T-helper 17 cell (primary cell): ENCODE results near the gene NSD1. TPM values are rescaled to one million over a fixed set of nuclear protein-coding genes. Genes with fewer than 3 reads are reported as not detected.

Source experiments
- ATAC-seq: fragments of 150-1000 bp; cut with Tn5 transposase; 2 replicates; pipeline ENCODE4 v1.10.0; 2021; ENCODE audit warnings: mild to moderate bottlenecking, moderate library complexity
- DNase-seq, 3 donors: peaks; one replicate each; pipeline versions ENCODE4 v3.0.0 to v3.0.0-alpha.2; 2020 to 2021
- H3K9me3 ChIP-seq: one replicate; pipeline ENCODE4 v1.7.0; 2013; ENCODE audit warnings: low read length, mild to moderate bottlenecking; ENCODE audit not compliant: control insufficient read depth, poor library complexity, severe bottlenecking
- H3K27ac Mint-ChIP-seq: one replicate; pipeline ENCODE4 v1.8.0; 2022; ENCODE audit warnings: mild to moderate bottlenecking, moderate library complexity, mixed read lengths
- H3K27me3 Mint-ChIP-seq: one replicate; pipeline ENCODE4 v1.8.0; 2022; ENCODE audit warnings: mixed read lengths
- H3K36me3 Mint-ChIP-seq: one replicate; pipeline ENCODE4 v1.8.0; 2022; ENCODE audit warnings: low read depth, mixed read lengths
- H3K4me1 Mint-ChIP-seq: one replicate; pipeline ENCODE4 v1.8.0; 2022; ENCODE audit warnings: mild to moderate bottlenecking, mixed read lengths
- H3K4me3 Mint-ChIP-seq: one replicate; pipeline ENCODE4 v1.8.0; 2022; ENCODE audit warnings: mild to moderate bottlenecking, moderate library complexity, mixed read lengths
- total RNA-seq, 4 donors: library from RNA in 2 of 4; stranded (reverse) in 2 of 4; gene quantifications; one replicate each; pipeline ENCODE4 v1.2.3 and lab custom pipeline; 2022 to 2026

The NSD1 gene
- total RNA-seq, 2 donors from 2014 or later: 103 TPM

DNA sequence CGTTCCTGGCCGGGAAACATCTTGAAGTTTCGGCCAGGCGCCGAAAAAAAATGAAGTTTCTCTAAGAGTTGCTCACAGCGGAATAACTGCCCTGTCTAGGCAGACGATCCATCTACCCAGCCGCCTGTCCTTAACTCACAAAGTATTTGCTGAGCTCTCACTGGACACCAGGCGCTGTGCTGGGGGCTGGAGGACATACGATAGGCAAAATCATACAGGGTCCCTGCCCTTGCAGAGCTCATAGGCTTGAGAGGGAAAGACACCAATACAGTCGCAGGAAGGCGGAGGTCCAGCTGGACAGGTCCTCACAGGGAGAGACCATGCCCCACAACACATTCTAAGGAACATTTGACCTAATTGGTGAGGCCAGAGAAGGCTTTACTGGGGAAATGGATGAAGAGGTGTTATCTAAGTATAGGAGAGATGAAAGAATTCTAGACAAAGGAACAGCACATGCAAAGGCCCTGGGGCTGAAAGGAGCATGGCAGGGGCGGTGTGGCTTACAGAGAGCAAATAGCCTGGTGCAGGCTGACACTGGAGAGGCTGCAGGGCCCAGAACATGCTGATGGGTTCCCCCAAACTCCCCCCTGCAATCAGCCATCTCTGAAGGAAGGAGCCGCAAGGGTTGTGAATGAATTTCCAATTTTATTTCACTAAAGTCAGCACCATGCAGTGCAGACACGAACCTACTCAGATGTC, 180.1 kb downstream of the NSD1 start:
- H3K4me1 Mint-ChIP-seq: peaks cover 33% of the 10 kb centered on the region
- no peak overlapping the region for H3K4me3 Mint-ChIP-seq
- no peak for DNase-seq
- no peak for ATAC-seq
- H3K27ac Mint-ChIP-seq: no peak overlapping the region
- H3K27me3 Mint-ChIP-seq: no peaks in the 10 kb centered on the region
- H3K36me3 Mint-ChIP-seq: no peaks in the 10 kb centered on the region
- H3K9me3 ChIP-seq: no peaks in the 10 kb centered on the region

DNA sequence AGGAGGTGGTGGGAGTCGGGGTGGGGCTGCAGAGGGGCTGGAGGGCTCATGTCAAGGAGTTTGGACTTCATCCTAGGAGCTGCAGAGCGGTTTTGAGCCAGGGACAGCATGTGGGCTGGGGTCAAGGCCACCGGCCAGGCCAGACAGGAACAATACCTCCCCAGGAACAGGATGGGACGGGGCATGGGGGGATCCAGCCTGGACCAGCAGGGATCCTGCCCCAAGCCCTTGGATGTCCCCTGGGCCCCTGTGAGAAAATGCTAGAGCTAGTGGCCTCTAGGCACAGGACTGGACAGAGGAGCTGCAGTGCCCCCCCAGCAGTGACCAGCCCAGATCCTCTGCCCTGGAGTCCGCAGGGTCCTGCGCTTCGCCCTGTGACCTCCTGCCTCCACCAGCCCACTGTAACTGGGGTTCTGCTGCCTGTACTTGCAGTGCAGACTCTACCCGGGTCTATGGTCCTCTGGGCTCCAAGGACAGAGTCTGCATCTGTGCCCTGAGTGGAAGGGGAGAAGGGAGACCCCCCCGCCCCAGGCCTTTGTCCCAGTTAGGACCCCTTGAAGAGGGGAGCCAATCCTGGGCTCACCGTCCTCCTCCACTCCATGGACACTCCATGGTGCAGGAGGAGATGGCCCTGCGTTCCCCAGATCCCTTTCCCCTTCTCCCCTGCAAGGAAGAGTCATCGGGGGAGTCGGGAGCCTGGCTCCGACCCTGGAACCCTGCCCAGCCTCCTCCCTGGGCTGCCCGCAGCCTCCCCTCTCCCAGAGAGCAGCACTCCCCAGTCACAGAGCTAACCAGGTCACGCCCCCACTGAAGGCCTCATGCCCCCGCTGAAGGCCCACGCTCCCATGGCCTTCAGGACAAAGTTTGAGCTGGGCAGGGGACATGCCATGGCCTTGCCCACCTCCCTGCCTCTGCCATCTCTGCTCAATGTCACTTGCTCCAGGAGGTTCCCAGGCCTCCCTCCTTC, 181.1 kb downstream of the NSD1 start:
- DNase-seq: no peak

DNA sequence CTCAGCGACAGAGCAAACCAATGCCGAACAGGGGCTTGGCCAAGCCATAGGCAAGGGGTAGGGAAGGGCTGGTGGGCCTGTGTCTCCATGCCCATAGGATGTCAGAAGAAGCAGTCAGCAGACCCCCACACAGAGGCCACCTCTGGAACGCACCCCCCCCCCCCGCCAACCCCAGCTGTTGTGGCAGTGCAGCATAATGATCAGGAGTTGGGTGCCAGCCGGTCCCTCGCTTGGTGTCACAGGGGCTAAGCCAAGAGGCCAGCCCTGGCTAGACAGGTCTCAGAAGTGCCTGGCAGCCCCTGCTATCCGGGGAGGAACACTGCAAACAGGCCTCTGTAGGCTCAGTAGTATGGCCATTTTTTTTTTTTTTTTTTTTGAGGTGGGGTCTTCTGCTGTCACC, 181.8 kb downstream of the NSD1 start:
- H3K27me3 Mint-ChIP-seq: no peaks in the 10 kb centered on the region
- H3K36me3 Mint-ChIP-seq: peaks cover 2% of the 10 kb centered on the region
- no peak overlapping the region for H3K4me3 Mint-ChIP-seq
- H3K9me3 ChIP-seq: no peaks in the 10 kb centered on the region
- no peak for DNase-seq
- H3K4me1 Mint-ChIP-seq: peaks cover 36% of the 10 kb centered on the region
- ATAC-seq: no peak
- H3K27ac Mint-ChIP-seq: no peak overlapping the region

More for the DNA sequence above, 181.1 kb downstream of the NSD1 start:
- ATAC-seq: no peak
- Mint-ChIP-seq H3K4me1 (peaks cover 33% of the 10 kb centered on the region), H3K27me3 (no peaks in the 10 kb centered on the region), H3K27ac (no peak overlapping the region), H3K4me3 (peak overlapping the region; percentile 9), H3K36me3 (no peaks in the 10 kb centered on the region)
- no peaks in the 10 kb centered on the region for H3K9me3 ChIP-seq

DNA sequence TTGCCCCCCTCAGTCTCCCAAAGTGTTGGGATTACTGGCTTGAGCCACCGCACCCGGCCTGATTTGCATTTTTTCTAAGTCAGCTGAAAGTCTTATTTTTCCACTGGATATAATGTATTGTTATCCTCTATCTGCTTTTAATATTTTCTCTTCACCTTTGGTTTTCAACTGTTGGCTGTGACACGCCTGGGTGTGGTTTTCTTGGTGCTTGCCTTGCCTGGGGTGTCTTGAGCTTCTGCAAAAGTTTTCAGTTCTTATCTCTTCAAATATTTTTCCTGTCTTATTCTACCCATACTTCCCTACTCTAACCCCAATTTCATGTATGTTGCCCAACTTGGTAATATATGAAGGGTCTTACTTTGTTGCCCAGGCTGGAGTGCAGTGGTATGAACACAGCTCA, 182.4 kb downstream of the NSD1 start:
- no peak for ATAC-seq
- Mint-ChIP-seq H3K27me3 (no peaks in the 10 kb centered on the region), H3K4me3 (no peak overlapping the region), H3K27ac (no peak overlapping the region), H3K4me1 (peaks cover 33% of the 10 kb centered on the region), H3K36me3 (peaks cover 2% of the 10 kb centered on the region)
- no peaks in the 10 kb centered on the region for H3K9me3 ChIP-seq
- DNase-seq: no peak

DNA sequence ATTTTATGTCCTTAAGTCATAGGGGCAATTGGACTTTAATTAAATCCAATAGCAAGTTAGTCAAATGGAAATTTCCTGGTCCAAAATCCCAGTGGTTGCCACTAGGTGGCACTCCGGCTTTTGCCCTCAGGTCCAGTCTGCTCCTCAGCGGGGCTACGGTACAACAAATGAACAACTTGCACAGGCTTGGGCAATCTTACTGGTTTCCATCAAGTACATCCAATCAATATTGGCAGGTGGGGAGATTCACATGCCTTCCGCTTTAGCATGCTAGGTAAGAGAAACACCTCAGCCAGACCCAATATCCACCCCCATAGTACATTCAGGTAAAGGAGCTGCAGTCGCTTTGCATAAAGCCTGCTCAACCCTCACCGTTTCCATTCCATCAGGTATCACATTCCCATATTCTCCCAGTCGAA, 184.4 kb downstream of the NSD1 start:
- Mint-ChIP-seq H3K36me3 (peaks cover 2% of the 10 kb centered on the region), H3K4me3 (no peak overlapping the region), H3K4me1 (peaks cover 28% of the 10 kb centered on the region), H3K27me3 (no peaks in the 10 kb centered on the region), H3K27ac (no peak overlapping the region)
- peak; percentile 74 for ATAC-seq
- DNase-seq: peak; percentile 42 to 62 (median 46)
- no peaks in the 10 kb centered on the region for H3K9me3 ChIP-seq

DNA sequence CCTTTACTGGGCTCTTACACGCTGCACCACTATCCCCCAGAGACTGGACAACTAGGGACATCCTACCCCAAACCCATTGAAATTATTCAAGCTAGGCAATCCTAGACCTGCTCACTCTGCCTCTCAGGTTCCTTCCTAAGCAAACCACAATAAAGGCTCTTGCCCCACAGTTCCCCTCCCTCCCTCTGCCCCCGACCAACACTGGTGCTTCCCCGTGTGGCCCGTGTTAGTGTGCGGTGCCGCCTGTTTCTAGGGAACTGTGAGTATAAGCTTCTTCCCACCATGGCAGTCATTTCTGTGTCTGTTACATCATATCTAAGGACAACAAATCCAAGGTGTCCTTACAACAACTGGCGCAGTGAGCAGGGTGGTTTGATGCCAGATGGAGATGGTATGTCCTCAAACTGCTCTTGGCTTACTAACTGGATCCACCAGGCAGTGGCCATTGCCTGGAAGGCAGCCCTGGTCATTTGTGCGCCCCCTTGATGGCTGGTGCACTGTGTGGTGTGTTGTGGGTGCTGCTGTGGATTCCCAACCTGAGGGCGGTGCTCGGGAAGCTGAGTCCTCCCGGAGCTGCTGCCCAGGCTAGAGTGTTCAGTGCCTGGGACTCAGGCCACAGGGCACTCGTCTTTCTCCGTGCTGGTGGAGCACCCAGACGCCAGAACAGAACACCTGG, 186.5 kb downstream of the NSD1 start:
- no peak overlapping the region for H3K27ac Mint-ChIP-seq
- no peak for DNase-seq
- H3K4me1 Mint-ChIP-seq: peaks cover 27% of the 10 kb centered on the region
- H3K27me3 Mint-ChIP-seq: no peaks in the 10 kb centered on the region
- H3K9me3 ChIP-seq: no peaks in the 10 kb centered on the region
- H3K4me3 Mint-ChIP-seq: peak overlapping the region; percentile 2
- peaks cover 2% of the 10 kb centered on the region for H3K36me3 Mint-ChIP-seq
- peak; percentile 79 for ATAC-seq

DNA sequence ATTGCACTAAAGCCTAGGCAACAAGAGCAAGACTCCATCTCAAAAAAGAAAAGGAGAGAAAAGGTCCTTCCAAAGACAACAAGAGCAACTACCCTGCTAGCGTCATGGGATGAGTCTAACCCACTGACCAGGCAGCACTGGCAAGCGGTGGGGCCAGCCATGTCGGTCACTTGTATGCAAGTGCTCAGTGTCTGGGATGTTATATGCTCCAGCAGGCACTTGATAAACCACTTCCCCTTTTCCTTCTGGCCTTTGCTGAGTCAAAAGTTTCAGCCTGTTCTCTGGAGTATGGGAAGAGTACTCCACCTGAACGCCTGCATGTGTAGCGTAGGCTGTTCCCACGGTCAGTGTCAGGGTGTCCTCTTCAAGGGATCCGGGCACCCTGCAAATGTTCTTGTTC, 187.3 kb downstream of the NSD1 start:
- H3K36me3 Mint-ChIP-seq: peaks cover 2% of the 10 kb centered on the region
- no peaks in the 10 kb centered on the region for H3K9me3 ChIP-seq
- H3K4me3 Mint-ChIP-seq: no peak overlapping the region
- ATAC-seq: no peak
- H3K27me3 Mint-ChIP-seq: no peaks in the 10 kb centered on the region
- no peak for DNase-seq
- no peak overlapping the region for H3K27ac Mint-ChIP-seq
- H3K4me1 Mint-ChIP-seq: peaks cover 27% of the 10 kb centered on the region

DNA sequence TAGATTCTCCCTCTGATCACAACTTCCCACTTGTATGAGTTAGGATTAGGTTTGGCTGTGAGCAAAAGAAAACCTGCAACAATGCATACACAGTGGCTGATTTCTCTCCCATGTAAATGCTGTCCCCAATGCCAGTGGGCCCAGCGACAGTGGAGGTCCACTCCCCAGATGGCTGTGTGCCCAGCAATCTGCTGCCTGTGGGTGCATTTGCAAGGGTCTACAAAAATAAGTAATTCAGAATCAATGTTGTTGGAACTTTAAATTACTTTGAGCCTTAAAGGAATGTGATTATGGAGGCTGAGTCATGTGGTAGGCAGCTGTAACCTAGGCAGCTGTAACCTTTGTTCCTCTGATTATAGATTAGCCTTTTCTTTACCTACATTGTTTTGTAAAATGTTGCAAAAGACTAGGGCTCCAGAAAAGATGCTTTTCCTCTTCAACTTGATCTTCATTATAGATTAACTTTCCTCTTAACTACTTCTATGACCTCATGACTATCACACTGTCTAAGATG, 192.4 kb downstream of the NSD1 start:
- H3K4me3 Mint-ChIP-seq: no peak overlapping the region
- H3K36me3 Mint-ChIP-seq: peaks cover 3% of the 10 kb centered on the region
- DNase-seq: no peak
- H3K4me1 Mint-ChIP-seq: peaks cover 8% of the 10 kb centered on the region
- no peak for ATAC-seq
- H3K27me3 Mint-ChIP-seq: no peaks in the 10 kb centered on the region
- no peaks in the 10 kb centered on the region for H3K9me3 ChIP-seq
- peak overlapping the region; percentile 70 for H3K27ac Mint-ChIP-seq

DNA sequence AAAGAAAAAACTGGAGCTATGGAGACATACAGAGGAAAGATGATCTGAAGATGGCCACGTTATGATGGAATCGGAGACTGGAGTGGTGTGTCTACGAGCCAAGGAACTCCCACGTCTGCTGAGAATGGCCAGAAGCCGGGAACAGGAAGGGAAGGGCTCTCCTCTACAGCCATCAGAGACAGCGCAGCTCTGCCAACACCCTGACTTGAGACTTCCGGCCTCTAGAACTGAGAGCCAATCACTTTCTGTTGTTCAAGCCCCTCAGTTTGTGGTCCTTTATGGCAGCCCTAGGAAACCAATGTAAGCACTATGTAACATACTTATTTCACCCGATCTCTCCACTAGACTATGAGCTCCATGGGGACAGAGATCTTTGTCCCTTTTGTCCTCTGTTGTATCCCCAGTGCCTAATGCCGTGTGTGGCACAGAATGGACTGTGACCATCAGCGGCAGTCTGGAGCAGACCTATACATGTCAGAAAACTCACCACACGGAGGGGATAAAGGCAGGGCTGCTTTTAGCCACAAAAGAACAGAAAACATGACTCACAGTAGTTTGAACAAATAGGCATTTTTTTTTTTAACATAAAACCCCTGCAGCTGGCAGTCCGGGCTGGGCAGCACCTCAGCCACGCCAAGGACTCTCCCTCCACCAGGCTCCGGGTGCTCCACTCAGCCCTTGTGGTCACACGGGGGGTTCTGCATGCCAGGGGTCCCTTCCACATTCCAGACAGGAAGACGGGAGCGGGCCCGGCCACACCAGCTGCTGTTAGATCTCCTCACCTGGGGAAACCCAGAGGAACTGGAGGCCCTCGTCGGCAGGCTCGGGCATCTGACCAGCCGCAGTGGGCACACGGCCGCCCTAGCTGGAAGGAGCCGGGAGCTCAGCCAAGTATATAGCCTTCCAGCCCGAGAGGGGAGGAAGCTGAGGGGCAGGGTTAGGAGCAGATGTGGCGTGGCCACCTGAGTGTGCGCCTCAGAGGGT, 194.3 kb downstream of the NSD1 start:
- H3K9me3 ChIP-seq: no peaks in the 10 kb centered on the region
- Mint-ChIP-seq H3K27me3 (no peaks in the 10 kb centered on the region), H3K36me3 (peaks cover 5% of the 10 kb centered on the region), H3K4me3 (peak overlapping the region; percentile 56), H3K27ac (no peak overlapping the region), H3K4me1 (peaks cover 6% of the 10 kb centered on the region)
- peak; percentile 28 for ATAC-seq
- DNase-seq: no peak

DNA sequence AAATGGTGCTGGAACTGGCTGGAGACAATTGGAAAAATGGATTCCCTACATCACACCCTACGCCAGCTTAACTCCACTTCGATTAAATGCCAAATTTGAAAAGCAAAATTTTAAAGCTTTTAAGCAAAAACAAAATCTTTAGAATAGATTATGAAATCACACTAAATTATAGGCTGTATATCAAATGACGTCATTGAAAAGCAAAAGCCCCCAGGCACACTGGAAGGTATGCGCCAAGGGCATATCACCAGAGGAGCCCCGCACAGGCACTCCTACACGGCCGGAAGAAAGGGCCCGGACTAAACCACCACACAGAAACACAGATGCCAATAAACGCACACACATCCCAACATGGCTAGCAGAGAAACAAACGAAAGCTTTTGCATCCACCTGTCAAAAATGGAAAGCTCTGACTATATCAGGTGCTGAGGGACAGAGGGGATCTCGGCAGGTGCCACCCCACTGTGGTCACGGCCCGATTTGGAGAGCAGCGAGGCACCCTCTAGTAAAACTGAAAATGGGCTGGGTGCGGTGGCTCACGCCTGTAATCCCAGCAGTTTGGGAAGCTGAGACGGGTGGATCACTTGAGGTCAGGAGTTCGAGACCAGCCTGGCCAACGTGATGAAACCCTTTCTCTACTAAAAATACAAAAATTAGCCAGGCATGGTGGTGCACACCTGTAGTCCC, 195.1 kb downstream of the NSD1 start:
- no peak for DNase-seq
- H3K4me1 Mint-ChIP-seq: peaks cover 8% of the 10 kb centered on the region
- no peak for ATAC-seq
- H3K36me3 Mint-ChIP-seq: peaks cover 5% of the 10 kb centered on the region
- no peaks in the 10 kb centered on the region for H3K9me3 ChIP-seq
- H3K4me3 Mint-ChIP-seq: no peak overlapping the region
- no peaks in the 10 kb centered on the region for H3K27me3 Mint-ChIP-seq
- H3K27ac Mint-ChIP-seq: no peak overlapping the region

DNA sequence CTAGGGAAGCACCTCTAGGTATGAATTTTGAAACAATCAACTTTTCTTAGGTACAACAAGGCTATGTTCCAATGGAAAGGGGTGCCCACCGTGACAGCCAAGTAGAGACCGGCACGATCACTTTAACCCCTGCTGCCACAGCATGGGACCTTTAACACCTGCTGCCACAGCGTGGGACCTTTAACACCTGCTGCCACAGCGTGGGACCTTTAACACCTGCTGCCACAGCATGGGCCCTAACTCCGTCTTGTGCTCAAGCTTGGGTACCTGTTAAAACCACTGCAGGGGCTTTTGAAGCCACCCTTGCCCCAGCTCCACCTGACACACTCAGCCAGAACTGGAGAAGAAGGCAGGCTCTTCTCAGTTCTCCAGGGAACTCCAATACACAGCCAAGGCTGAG, 196.3 kb downstream of the NSD1 start:
- no peak overlapping the region for H3K4me3 Mint-ChIP-seq
- no peaks in the 10 kb centered on the region for H3K9me3 ChIP-seq
- no peak for DNase-seq
- no peaks in the 10 kb centered on the region for H3K27me3 Mint-ChIP-seq
- peaks cover 8% of the 10 kb centered on the region for H3K4me1 Mint-ChIP-seq
- no peak overlapping the region for H3K27ac Mint-ChIP-seq
- no peak for ATAC-seq
- peaks cover 5% of the 10 kb centered on the region for H3K36me3 Mint-ChIP-seq
